Stomach (tissue), 9 donors: Measurements from ENCODE around the gene AKT2. TPM values are rescaled to one million over a fixed set of nuclear protein-coding genes. Genes with fewer than 3 reads are reported as not detected.

Source experiments
- DNase-seq, 2 donors: peaks; one replicate each; pipeline versions ENCODE4 v3.0.0 to v3.0.0-alpha.2; 2013 to 2019
- H3K27ac ChIP-seq, 5 donors: fragments of 200-600 bp in 4 of 5; sonication (generic) in 4 of 5; one replicate each; pipeline ENCODE4 v1.5.1; 2013 to 2019; ENCODE audit warnings: mild to moderate bottlenecking in 1 of 5, moderate library complexity in 1 of 5
- H3K27me3 ChIP-seq, 3 donors: fragments of 200-600 bp; sonication (generic); one replicate each; pipeline ENCODE4 v1.5.1; 2017 to 2019; ENCODE audit warnings: mixed run types in 1 of 3
- H3K36me3 ChIP-seq, 4 donors: fragments of 200-600 bp; sonication (generic); 1 replicate in 3 of 4; 2 replicates in 1 of 4; pipeline ENCODE4 v1.5.1; 2016 to 2019
- H3K4me1 ChIP-seq, 4 donors: fragments of 200-600 bp; sonication (generic); one replicate each; pipeline ENCODE4 v1.5.1; 2016 to 2019
- H3K4me3 ChIP-seq, 4 donors: fragments of 200-600 bp; sonication (generic) in 3 of 4; one replicate each; pipeline ENCODE4 v1.5.1; 2016 to 2019; ENCODE audit warnings: mild to moderate bottlenecking in 1 of 4
- H3K9me3 ChIP-seq, 4 donors: fragments of 200-600 bp; sonication (generic); one replicate each; pipeline ENCODE4 v1.5.1; 2016 to 2019
- CTCF ChIP-seq, 7 experiments: fragments of 450-650 bp in 4 of 7; fragments of 200-600 bp in 3 of 7; sonication (generic) in 3 of 7; IDR thresholded peaks; one replicate each; pipeline ENCODE4 v1.5.1; 2016 to 2019; ENCODE audit warnings: antibody characterized with exemption in 7 of 7, control low read depth in 2 of 7, mild to moderate bottlenecking in 1 of 7
- EP300 ChIP-seq: sonication (generic); formaldehyde crosslinking; IDR thresholded peaks from one replicate; pipeline ENCODE4 v1.6.1; 2017; ENCODE audit warnings: antibody characterized with exemption
- POLR2A ChIP-seq, 4 donors: fragments of 450-650 bp; IDR thresholded peaks; one replicate each; pipeline ENCODE4 v1.6.1; 2016; ENCODE audit warnings: antibody characterized with exemption in 4 of 4, control low read depth in 2 of 4, mild to moderate bottlenecking in 1 of 4, moderate library complexity in 1 of 4
- POLR2AphosphoS5 ChIP-seq, 3 donors: sonication (generic); formaldehyde crosslinking; IDR thresholded peaks; one replicate each; pipeline ENCODE4 v1.6.1; 2016; ENCODE audit warnings: antibody characterized with exemption in 3 of 3
- WGBS, 5 donors: extraction: QIAGEN DNeasy Blood & Tissue Kit in 3 of 5; methylation state at CpG; one replicate each; pipeline versions ENCODE4 v1.1.5 to v1.1.7; 2013 to 2018; 5-methylcytosine and 5-hydroxymethylcytosine counted together
- intact Hi-C: fragments of 100-400 bp; cut with DNase I; formaldehyde crosslinking; loops from one replicate; pipeline ENCODE4 v1.15.1; 2023; ENCODE audit warnings: low total_unique reads
- polyA plus RNA-seq, 3 donors: library from polyadenylated mRNA; stranded (reverse); fragments of 200-250 nt; gene quantifications; one replicate each; pipeline ENCODE4 v1.2.3, GENCODE V29; 2013
- total RNA-seq, 5 donors: library from RNA; depleted of rRNA; stranded (reverse); fragments of >200 nt; gene quantifications; one replicate each; pipeline versions ENCODE4 v1.1.0 to v1.2.3, GENCODE V29; 2014 to 2016
- donor health status: healthy with polysubstance abuse.
- donor health status: Bipolar disorder and iron deficiency.
- donor health status: healthy.

The AKT2 gene
- total and polyA plus RNA-seq, 8 donors = 26.0 to 227 (median 75.9) TPM

- no peak overlapping the region for H3K27ac ChIP-seq
- H3K36me3 ChIP-seq = no peaks in the 10 kb centered on the region
- WGBS, 5 donors = 3 to 7% (median 5%) methylated on average over 5 of the region's 5 CpGs
- intact Hi-C loops = no loop called here
- peak; percentile 70 to 95 for DNase-seq
- peaks cover 0 to 8% (median 0%) of the 10 kb centered on the region in 4 donors for H3K4me1 ChIP-seq
- TF ChIP-seq POLR2AphosphoS5 (IDR thresholded peaks at IDR 0.05) = peak in 1 of 3 donors; percentile 9
- peak in 5 of 7 experiments; percentile 40 to 64 (median 55) for TF ChIP-seq CTCF (IDR thresholded peaks at IDR 0.05)
- TF ChIP-seq EP300 = no peak
- no peak for TF ChIP-seq POLR2A (IDR thresholded peaks at IDR 0.05)
- no peaks in the 10 kb centered on the region for H3K27me3 ChIP-seq
- H3K4me3 ChIP-seq = no peak overlapping the region
- H3K9me3 ChIP-seq = no peaks in the 10 kb centered on the region
These were observed 20.3 kb upstream of the AKT2 start for GRCh38 chr19:40305403-40305802.

- TF ChIP-seq CTCF (IDR thresholded peaks at IDR 0.05) (no peak), EP300 (no peak), POLR2AphosphoS5 (IDR thresholded peaks at IDR 0.05) (no peak), POLR2A (IDR thresholded peaks at IDR 0.05) (no peak)
- 57 to 71% (median 59%) methylated on average over 4 of the region's 4 CpGs for WGBS, 5 donors
- Histone ChIP-seq H3K4me3 (no peak overlapping the region), H3K36me3 (no peaks in the 10 kb centered on the region), H3K27me3 (no peaks in the 10 kb centered on the region), H3K4me1 (peaks cover 0 to 8% (median 0%) of the 10 kb centered on the region in 4 donors), H3K27ac (no peak overlapping the region), H3K9me3 (no peaks in the 10 kb centered on the region)
- peak in 1 of 2 donors; percentile 23 for DNase-seq
- intact Hi-C loops = no loop called here
These were observed 19.2 kb upstream of the AKT2 start for GRCh38 chr19:40304306-40304705.

- DNase-seq = peak in 1 of 2 donors; percentile 19
- intact Hi-C loops = no loop called here
- Histone ChIP-seq H3K4me1 (peaks cover 0 to 8% (median 0%) of the 10 kb centered on the region in 4 donors), H3K9me3 (no peaks in the 10 kb centered on the region), H3K27me3 (no peaks in the 10 kb centered on the region), H3K4me3 (no peak overlapping the region), H3K27ac (no peak overlapping the region), H3K36me3 (no peaks in the 10 kb centered on the region)
- WGBS, 5 donors = 33 to 81% (median 54%) methylated on average over 2 of the region's 2 CpGs
- TF ChIP-seq POLR2AphosphoS5 (IDR thresholded peaks at IDR 0.05) (no peak), EP300 (no peak), POLR2A (IDR thresholded peaks at IDR 0.05) (no peak), CTCF (IDR thresholded peaks at IDR 0.05) (no peak)
These were observed 18.6 kb upstream of the AKT2 start for GRCh38 chr19:40303765-40304164.

- TF ChIP-seq POLR2A (IDR thresholded peaks at IDR 0.05) (no peak), CTCF (IDR thresholded peaks at IDR 0.05) (no peak), EP300 (no peak), POLR2AphosphoS5 (IDR thresholded peaks at IDR 0.05) (no peak)
- no peak for DNase-seq
- intact Hi-C loops = no loop called here
- H3K4me1 ChIP-seq = peaks cover 0 to 8% (median 0%) of the 10 kb centered on the region in 4 donors
- no peaks in the 10 kb centered on the region for H3K27me3 ChIP-seq
- no peak overlapping the region for H3K4me3 ChIP-seq
- 81 to 92% (median 87%) methylated on average over 6 of the region's 6 CpGs for WGBS, 5 donors
- no peak overlapping the region for H3K27ac ChIP-seq
- H3K36me3 ChIP-seq = no peaks in the 10 kb centered on the region
- H3K9me3 ChIP-seq = no peaks in the 10 kb centered on the region
These were observed 17.3 kb upstream of the AKT2 start for GRCh38 chr19:40302224-40303011.
